ENCODE measurements around the gene PFDN4.

Gene PFDN4

GRCh38 chr20:54174457-54175175, 33.3 kb upstream of the PFDN4 start:
- DNase-seq: no peak

GRCh38 chr20:54176610-54177009, 31.3 kb upstream of the PFDN4 start:
- no peak for DNase-seq

- no peak for DNase-seq
These were observed 30.5 kb upstream of the PFDN4 start for GRCh38 chr20:54177378-54177777.

GRCh38 chr20:54178256-54178655, 29.6 kb upstream of the PFDN4 start:
- no peak for DNase-seq

- DNase-seq: no peak
These were observed 27.9 kb upstream of the PFDN4 start for GRCh38 chr20:54179946-54180345.

- DNase-seq: no peak
These were observed 27.0 kb upstream of the PFDN4 start for GRCh38 chr20:54180931-54181330.

- no peak for DNase-seq
These were observed 23.8 kb upstream of the PFDN4 start for GRCh38 chr20:54184071-54184470.

GRCh38 chr20:54184904-54185626, 22.8 kb upstream of the PFDN4 start:
- no peak for DNase-seq

- no peak for DNase-seq
These were observed 19.6 kb upstream of the PFDN4 start for GRCh38 chr20:54188132-54188849.

GRCh38 chr20:54189630-54190029, 18.3 kb upstream of the PFDN4 start:
- no peak for DNase-seq

GRCh38 chr20:54190217-54190616, 17.7 kb upstream of the PFDN4 start:
- no peak for DNase-seq

- no peak for DNase-seq
These were observed 14.1 kb upstream of the PFDN4 start for GRCh38 chr20:54193817-54194216.

- DNase-seq: no peak
These were observed 13.0 kb upstream of the PFDN4 start for GRCh38 chr20:54194724-54195438.

GRCh38 chr20:54195483-54196472, 12.1 kb upstream of the PFDN4 start:
- no peak for DNase-seq

- no peak for DNase-seq
These were observed 10.0 kb upstream of the PFDN4 start for GRCh38 chr20:54197621-54198604.

GRCh38 chr20:54199283-54199682, 8.6 kb upstream of the PFDN4 start:
- no peak for DNase-seq

GRCh38 chr20:54199721-54200176, 8.1 kb upstream of the PFDN4 start:
- DNase-seq: peak; percentile 30

GRCh38 chr20:54200487-54201267, 7.2 kb upstream of the PFDN4 start:
- no peak for DNase-seq

- no peak for DNase-seq
These were observed 6.5 kb upstream of the PFDN4 start for GRCh38 chr20:54201268-54201846.
